ENCODE results near the gene FAM83G.

- TF ChIP-seq CTCF (conservative IDR thresholded peaks at IDR 0.05 in 1 of 2, IDR thresholded peaks at IDR 0.05 in 1 of 2; ENCODE audit: low read depth in 1 of 2, low read length in 2 of 2) (no peak), EZH2 (IDR thresholded peaks at IDR 0.05; ENCODE audit: low read length, missing control alignments) (no peak)
Measured at GRCh38 chr17:18968345-18968744, 36.2 kb downstream of the FAM83G start.

Measured in fibroblast of lung (primary cell).